HL-60/S4 treated with phorbol 12-myristate 13-acetate at 8.2 ng/mL for 4 days and 3 days (cell line): ENCODE results near the gene SHISAL1.

Experiments
- in situ Hi-C: fragments of 300-500 bp; cut with MboI; formaldehyde crosslinking; loops from 2 replicates; pipeline ENCODE4 v1.15.0; 2022; ENCODE audit warnings: low sequenced_read_pairs

The SHISAL1 gene

DNA sequence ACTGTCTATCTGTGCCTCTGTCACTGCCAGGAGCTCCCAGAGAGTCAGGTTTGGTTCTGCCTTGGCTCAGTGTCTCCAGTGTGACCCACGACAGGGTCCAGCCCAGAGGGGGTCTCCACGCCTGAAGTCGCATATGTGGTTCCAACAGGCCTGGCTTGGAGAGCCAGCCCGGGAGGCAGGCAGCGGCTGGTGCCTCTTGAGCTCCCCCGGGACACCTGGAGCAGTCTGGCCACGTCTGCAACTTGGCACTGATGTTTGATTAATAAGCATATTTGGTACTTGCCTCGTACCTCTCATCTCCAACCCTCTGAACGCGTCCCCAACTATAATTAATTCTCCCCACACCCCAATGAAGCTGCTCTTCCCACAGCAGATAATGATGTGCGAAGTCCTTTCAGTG, 31.7 kb upstream of the SHISAL1 start:
- in situ Hi-C loops: no loop called here

DNA sequence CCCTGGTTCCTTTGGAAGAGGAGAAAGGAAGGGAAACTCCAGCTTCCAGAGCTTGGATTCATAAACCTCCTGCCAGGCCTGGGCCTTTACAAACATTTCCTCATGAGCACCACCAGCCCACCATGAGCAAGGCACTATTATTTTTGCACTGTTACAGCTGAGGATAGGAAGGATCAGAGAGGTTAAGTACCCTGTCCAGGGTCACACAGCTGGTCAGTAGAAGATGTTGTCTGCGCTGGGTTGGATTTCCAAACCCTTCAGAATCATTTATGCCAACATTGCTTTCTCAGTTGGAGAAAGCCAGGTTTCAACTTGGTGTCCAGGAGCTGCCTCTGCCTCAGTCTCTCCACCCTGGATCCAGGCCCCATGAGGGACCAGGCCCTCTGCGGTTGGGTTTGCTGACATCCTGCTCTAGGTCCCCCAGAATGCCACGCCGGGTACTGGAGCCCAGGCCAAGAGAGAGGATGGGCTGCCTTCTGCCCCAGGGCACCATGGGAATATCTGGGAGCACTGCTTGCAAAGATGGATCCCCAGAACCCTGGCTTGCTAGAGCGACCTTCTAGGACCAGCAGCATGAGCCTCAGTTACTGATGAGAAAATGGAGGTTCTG, 29.7 kb upstream of the SHISAL1 start:
- in situ Hi-C loops: no loop called here

DNA sequence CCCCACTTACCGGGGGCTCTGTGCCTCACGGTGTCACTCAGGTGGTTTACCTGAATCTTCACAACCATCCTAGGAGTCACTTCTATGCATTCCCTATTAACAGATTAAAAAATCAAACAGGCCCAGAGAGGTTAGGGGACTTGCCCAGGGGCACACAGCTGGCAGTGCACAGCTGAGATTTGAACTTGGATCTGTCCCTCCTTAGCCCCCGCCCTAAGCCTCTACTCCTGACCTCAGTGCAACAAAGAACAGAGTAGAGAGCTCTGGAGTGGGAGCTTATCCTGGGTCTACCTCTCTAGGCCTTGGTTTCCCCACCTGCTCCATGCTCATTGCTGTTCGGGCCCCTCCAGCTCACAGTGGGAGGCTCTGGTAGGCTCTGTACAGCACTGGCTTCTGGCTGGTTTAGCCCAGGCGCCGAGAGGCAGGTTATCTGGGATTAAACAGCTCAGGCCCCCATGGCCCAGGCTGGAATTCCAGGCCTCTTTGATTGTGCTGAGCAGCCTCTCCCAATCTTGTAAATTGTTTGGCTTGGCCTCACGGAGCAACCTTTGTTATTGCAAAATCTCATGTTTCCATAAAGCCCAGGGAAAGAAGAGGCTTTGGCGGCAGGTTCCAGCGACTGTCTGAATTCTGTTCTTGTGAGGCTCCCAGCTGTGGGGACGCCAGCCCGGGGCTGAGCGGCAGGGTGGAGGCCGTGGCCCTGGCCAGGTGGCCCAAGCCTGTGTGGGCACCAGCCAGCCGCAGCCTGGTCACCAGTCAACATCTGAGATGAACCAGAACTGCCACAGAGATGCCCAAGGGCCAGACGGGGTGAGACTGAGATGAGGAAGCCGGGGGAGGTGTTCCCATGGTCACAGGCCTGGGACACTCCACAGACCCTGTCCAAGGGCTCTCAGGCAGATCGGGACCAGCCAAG, 28.9 kb upstream of the SHISAL1 start:
- in situ Hi-C loops: no loop called here

GRCh38 chr22:44340271-44341239, 27.8 kb upstream of the SHISAL1 start:
- in situ Hi-C loops: no loop called here

- in situ Hi-C loops: no loop called here
These were observed 26.2 kb upstream of the SHISAL1 start for GRCh38 chr22:44338906-44339305.

GRCh38 chr22:44338177-44338810, 25.5 kb upstream of the SHISAL1 start:
- in situ Hi-C loops: no loop called here

GRCh38 chr22:44337678-44338004, 24.9 kb upstream of the SHISAL1 start:
- in situ Hi-C loops: no loop called here

GRCh38 chr22:44336962-44337677, 24.4 kb upstream of the SHISAL1 start:
- in situ Hi-C loops: no loop called here

DNA sequence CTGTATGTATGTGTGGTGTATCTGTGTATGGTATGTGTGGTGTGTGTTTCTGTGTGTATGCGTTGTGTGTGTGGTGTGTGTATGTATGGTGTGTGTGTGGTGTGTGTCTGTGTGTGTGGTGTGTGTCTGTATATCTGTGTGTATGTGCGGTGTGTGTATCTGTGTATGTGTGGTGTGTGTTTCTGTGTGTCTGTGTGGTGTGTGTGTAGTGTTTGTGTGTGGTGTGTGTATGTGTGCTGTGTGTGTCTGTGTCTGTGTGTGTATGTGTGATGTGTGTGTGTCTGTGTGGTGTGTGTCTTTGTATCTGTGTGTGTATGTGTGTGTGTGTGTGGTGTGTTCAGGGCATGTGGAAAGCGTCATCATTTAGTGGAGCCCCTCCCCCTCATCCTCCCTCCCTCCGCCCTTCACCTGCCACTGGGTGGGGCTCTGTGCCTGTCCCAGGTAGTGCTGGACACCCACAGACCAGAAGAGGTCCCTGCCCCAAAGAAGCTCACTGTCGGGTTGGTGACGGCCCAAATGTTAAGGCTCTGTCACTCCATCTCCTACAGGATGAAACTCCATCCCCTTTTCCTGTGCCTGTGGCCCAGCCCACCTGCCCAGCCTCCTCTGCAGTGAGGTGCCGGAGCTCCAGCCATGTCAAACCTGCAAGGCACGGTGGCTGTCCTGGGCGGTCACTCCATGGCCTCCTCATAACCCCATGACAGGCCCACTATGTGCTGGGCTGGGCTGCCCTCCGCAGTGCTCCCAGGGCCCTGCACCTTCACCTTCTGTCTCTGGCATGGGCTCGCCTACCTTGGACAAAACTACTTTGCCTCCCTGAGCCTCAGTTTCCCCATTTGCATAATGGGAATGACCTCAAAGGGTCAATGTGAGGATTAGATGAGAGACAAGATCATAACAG, 23.4 kb upstream of the SHISAL1 start:
- in situ Hi-C loops: no loop called here

GRCh38 chr22:44335066-44335839, 22.5 kb upstream of the SHISAL1 start:
- in situ Hi-C loops: no loop called here

DNA sequence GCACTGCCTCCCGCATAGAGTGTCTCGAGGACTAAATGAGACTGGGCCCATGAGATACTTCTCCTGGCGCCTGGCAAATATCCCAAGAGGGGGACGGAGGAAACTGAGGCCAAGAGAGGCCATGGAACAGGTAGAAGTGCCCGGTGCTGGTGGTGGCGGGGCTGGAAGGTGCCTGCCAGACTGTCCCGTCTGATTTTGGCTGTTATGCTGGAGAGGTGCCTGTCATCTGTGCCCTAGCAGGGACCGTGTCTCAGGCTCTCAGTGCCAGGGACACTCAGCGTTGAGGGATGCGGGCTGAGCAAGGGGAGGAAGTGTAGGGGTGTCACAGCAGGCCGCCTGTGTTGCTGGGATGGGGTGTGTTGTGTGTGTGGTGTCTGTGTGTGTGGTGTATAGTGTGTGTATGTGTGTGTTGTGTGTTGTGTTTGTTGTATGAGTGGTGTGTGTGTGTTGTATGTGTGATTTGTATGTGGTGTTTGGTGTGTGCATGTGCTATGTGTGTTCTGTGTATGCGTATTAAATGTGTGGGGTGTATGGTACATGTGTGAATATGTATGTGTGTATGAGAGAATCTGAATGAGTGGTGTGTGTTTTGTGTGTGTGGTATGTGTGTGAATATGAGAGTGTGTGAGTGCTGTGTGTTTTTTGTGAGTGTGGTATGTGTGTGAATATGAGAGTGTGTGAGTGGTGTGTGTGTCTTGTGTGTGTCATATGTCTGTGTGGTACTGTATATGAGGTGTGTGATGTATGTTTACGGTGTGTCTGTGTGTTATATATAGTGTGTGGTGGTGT, 21.3 kb upstream of the SHISAL1 start:
- in situ Hi-C loops: no loop called here

- in situ Hi-C loops: no loop called here
These were observed 20.2 kb upstream of the SHISAL1 start for GRCh38 chr22:44332946-44333345.

GRCh38 chr22:44331881-44332714, 19.3 kb upstream of the SHISAL1 start:
- in situ Hi-C loops: no loop called here

- in situ Hi-C loops: no loop called here
These were observed 18.3 kb upstream of the SHISAL1 start for GRCh38 chr22:44330744-44331660.

- in situ Hi-C loops: no loop called here
These were observed 17.5 kb upstream of the SHISAL1 start for GRCh38 chr22:44330188-44330743.
